ENCODE results near the gene SAMD4A.

The SAMD4A gene

DNA sequence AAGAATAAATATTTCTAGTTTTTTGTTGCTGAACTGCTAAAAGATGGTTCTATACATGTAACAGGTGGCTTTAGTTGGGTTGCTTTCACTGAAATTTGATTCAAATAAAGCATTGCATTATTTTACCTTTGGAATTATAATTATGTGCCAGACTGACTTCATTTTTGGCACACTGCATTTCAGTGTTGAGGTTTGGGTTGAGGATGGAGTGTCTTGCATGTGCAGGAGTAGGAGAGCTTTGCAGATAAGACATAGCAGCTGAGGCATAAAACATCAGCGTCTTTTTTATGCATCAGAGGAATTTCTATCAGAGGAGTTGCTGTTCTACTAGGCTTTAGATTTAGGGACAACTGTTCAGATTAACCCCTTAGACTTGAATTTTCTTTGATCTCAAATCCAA is 17.2 kb downstream of the SAMD4A start:
- H3K27me3 ChIP-seq (ENCODE audit: insufficient read depth, low read depth): no peaks in the 10 kb centered on the region
- no peak overlapping the region for H3K27ac ChIP-seq
- no peak overlapping the region for H3K4me3 ChIP-seq (IDR thresholded peaks at IDR 0.05; ENCODE audit: insufficient read depth, low read depth, low read length)
- no peaks in the 10 kb centered on the region for H4K20me1 ChIP-seq (ENCODE audit: insufficient read depth)
- H3K36me3 ChIP-seq (ENCODE audit: insufficient read depth): no peaks in the 10 kb centered on the region
- H3K4me1 ChIP-seq (ENCODE audit: low read depth, poor library complexity, severe bottlenecking): no peaks in the 10 kb centered on the region
- no peaks in the 10 kb centered on the region for H3K79me2 ChIP-seq (ENCODE audit: insufficient read depth, low read depth)
- H3K9ac ChIP-seq: no peak overlapping the region
- TF ChIP-seq, protein P1, sequence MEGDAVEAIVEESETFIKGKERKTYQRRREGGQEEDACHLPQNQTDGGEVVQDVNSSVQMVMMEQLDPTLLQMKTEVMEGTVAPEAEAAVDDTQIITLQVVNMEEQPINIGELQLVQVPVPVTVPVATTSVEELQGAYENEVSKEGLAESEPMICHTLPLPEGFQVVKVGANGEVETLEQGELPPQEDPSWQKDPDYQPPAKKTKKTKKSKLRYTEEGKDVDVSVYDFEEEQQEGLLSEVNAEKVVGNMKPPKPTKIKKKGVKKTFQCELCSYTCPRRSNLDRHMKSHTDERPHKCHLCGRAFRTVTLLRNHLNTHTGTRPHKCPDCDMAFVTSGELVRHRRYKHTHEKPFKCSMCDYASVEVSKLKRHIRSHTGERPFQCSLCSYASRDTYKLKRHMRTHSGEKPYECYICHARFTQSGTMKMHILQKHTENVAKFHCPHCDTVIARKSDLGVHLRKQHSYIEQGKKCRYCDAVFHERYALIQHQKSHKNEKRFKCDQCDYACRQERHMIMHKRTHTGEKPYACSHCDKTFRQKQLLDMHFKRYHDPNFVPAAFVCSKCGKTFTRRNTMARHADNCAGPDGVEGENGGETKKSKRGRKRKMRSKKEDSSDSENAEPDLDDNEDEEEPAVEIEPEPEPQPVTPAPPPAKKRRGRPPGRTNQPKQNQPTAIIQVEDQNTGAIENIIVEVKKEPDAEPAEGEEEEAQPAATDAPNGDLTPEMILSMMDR (conservative IDR thresholded peaks at IDR 0.05; ENCODE audit: low read depth, low read length): no peak
- no peak overlapping the region for H3K4me2 ChIP-seq
- no peak overlapping the region for H2AFZ ChIP-seq (ENCODE audit: low read depth)

DNA sequence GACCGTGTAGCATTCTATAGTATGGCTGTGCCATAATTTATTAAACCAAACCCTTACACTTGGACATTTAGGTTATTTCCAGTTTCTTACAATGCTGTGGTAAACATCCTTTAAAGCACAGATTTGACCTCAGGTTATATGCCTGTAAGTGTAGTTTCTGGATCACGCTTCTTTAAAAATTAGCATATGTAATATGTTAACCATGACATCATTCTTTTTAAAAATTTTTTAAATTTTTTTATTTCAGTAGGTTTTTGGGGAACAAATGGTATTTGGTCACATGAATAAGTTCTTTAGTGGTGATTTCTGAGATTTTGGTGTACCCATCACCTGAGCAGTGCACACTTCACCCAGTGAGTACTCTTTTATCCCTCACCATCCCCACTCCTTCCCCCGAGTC is 18.3 kb downstream of the SAMD4A start:
- H4K20me1 ChIP-seq (ENCODE audit: insufficient read depth): no peaks in the 10 kb centered on the region
- no peaks in the 10 kb centered on the region for H3K79me2 ChIP-seq (ENCODE audit: insufficient read depth, low read depth)
- no peaks in the 10 kb centered on the region for H3K4me1 ChIP-seq (ENCODE audit: low read depth, poor library complexity, severe bottlenecking)
- H3K4me3 ChIP-seq (IDR thresholded peaks at IDR 0.05; ENCODE audit: insufficient read depth, low read depth, low read length): no peak overlapping the region
- no peaks in the 10 kb centered on the region for H3K27me3 ChIP-seq (ENCODE audit: insufficient read depth, low read depth)
- no peak overlapping the region for H3K27ac ChIP-seq
- no peak overlapping the region for H3K4me2 ChIP-seq
- TF ChIP-seq, protein P1 (conservative IDR thresholded peaks at IDR 0.05; ENCODE audit: low read depth, low read length): no peak
- H3K9ac ChIP-seq: no peak overlapping the region
- H2AFZ ChIP-seq (ENCODE audit: low read depth): no peak overlapping the region
- H3K36me3 ChIP-seq (ENCODE audit: insufficient read depth): no peaks in the 10 kb centered on the region

DNA sequence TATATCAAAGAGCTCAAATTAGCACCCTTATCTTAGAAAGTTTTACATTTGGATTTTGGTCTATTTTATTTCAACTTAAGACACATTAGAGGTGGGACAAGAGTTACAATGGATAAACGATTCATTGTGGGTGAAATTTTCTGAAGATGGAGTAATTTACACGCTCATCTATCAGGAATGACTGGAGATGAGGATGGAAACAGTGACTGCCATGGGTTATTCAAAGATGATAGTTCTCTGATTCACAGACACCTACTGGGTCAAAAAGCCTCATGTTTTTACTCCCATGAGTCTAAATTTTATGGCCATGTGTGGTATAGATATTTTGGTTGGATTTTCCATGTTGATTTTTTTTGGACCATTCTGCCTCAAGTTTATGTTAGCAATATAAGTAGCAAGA is 22.1 kb downstream of the SAMD4A start:
- H3K4me1 ChIP-seq (ENCODE audit: low read depth, poor library complexity, severe bottlenecking): no peaks in the 10 kb centered on the region
- no peaks in the 10 kb centered on the region for H3K79me2 ChIP-seq (ENCODE audit: insufficient read depth, low read depth)
- no peaks in the 10 kb centered on the region for H4K20me1 ChIP-seq (ENCODE audit: insufficient read depth)
- H3K4me3 ChIP-seq (IDR thresholded peaks at IDR 0.05; ENCODE audit: insufficient read depth, low read depth, low read length): no peak overlapping the region
- H2AFZ ChIP-seq (ENCODE audit: low read depth): no peak overlapping the region
- H3K36me3 ChIP-seq (ENCODE audit: insufficient read depth): no peaks in the 10 kb centered on the region
- H3K4me2 ChIP-seq: no peak overlapping the region
- H3K27ac ChIP-seq: no peak overlapping the region
- H3K9ac ChIP-seq: no peak overlapping the region
- H3K27me3 ChIP-seq (ENCODE audit: insufficient read depth, low read depth): no peaks in the 10 kb centered on the region
- TF ChIP-seq, protein P1 (conservative IDR thresholded peaks at IDR 0.05; ENCODE audit: low read depth, low read length): no peak

DNA sequence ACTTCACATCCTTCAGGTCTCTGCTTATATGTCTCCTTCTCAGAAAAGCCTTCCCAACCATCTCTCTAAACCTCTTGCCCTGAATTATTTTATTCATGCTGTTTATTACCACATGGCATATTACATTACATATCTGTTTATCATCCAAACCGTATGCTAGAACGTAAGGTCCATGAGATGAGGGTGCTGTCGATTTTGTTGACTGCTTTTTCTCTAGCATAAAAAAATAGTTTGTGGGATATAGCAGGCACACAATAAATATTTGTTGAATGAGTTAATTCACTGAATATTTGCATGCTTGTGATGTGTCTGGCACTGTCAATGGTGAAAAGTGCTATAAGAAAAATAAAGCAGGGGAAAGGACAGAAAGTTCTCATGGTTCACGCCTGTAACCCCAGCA is 22.9 kb downstream of the SAMD4A start:
- Histone ChIP-seq H3K4me1 (ENCODE audit: low read depth, poor library complexity, severe bottlenecking) (no peaks in the 10 kb centered on the region), H3K4me2 (no peak overlapping the region), H3K27me3 (ENCODE audit: insufficient read depth, low read depth) (no peaks in the 10 kb centered on the region), H2AFZ (ENCODE audit: low read depth) (no peak overlapping the region), H3K4me3 (IDR thresholded peaks at IDR 0.05; ENCODE audit: insufficient read depth, low read depth, low read length) (no peak overlapping the region), H3K36me3 (ENCODE audit: insufficient read depth) (no peaks in the 10 kb centered on the region), H3K79me2 (ENCODE audit: insufficient read depth, low read depth) (no peaks in the 10 kb centered on the region), H3K27ac (no peak overlapping the region), H3K9ac (no peak overlapping the region), H4K20me1 (ENCODE audit: insufficient read depth) (no peaks in the 10 kb centered on the region)
- TF ChIP-seq, protein P1 (conservative IDR thresholded peaks at IDR 0.05; ENCODE audit: low read depth, low read length): no peak

DNA sequence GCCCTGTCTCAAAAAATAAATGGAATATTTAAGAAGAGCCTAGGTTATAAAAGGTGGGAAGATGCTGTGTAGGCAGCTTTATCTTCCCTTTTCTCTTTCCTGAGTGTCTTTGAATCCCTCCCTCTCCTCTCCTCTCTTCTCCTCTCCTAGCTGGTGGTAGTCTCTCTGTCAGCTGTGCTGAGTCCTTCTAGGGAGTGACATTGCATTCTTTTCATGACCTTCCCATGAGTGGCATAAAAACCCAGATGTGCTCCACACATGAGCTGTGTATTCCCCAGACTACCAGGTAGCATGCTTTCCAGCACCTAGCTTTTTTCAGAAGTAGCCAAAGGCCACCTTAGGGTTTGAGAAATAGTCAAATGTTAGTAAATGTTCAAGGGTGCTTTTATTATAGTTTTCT is 23.6 kb downstream of the SAMD4A start:
- no peaks in the 10 kb centered on the region for H3K4me1 ChIP-seq (ENCODE audit: low read depth, poor library complexity, severe bottlenecking)
- no peaks in the 10 kb centered on the region for H3K36me3 ChIP-seq (ENCODE audit: insufficient read depth)
- TF ChIP-seq, protein P1 (conservative IDR thresholded peaks at IDR 0.05; ENCODE audit: low read depth, low read length): no peak
- no peak overlapping the region for H3K4me3 ChIP-seq (IDR thresholded peaks at IDR 0.05; ENCODE audit: insufficient read depth, low read depth, low read length)
- H3K4me2 ChIP-seq: no peak overlapping the region
- H3K9ac ChIP-seq: no peak overlapping the region
- no peaks in the 10 kb centered on the region for H4K20me1 ChIP-seq (ENCODE audit: insufficient read depth)
- no peaks in the 10 kb centered on the region for H3K79me2 ChIP-seq (ENCODE audit: insufficient read depth, low read depth)
- no peaks in the 10 kb centered on the region for H3K27me3 ChIP-seq (ENCODE audit: insufficient read depth, low read depth)
- no peak overlapping the region for H2AFZ ChIP-seq (ENCODE audit: low read depth)
- H3K27ac ChIP-seq: no peak overlapping the region

All from KMS-11 (cell line).